HG02981 (cell line): Measurements from ENCODE around the gene SLC39A11.
"Not testable (repeated sequence)": the region's sequence is repeated elsewhere in the genome, so short reads cannot be mapped to it uniquely, and the experiment has no call there.

ENCODE experiments used
- ATAC-seq: cut with Tn5 transposase; IDR thresholded peaks from one replicate; pipeline ENCODE4 v1.9.1; 2021; ENCODE audit warnings: mild to moderate bottlenecking, moderate library complexity; ENCODE audit not compliant: unreplicated experiment

SLC39A11 gene, protein sequence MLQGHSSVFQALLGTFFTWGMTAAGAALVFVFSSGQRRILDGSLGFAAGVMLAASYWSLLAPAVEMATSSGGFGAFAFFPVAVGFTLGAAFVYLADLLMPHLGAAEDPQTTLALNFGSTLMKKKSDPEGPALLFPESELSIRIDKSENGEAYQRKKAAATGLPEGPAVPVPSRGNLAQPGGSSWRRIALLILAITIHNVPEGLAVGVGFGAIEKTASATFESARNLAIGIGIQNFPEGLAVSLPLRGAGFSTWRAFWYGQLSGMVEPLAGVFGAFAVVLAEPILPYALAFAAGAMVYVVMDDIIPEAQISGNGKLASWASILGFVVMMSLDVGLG

DNA sequence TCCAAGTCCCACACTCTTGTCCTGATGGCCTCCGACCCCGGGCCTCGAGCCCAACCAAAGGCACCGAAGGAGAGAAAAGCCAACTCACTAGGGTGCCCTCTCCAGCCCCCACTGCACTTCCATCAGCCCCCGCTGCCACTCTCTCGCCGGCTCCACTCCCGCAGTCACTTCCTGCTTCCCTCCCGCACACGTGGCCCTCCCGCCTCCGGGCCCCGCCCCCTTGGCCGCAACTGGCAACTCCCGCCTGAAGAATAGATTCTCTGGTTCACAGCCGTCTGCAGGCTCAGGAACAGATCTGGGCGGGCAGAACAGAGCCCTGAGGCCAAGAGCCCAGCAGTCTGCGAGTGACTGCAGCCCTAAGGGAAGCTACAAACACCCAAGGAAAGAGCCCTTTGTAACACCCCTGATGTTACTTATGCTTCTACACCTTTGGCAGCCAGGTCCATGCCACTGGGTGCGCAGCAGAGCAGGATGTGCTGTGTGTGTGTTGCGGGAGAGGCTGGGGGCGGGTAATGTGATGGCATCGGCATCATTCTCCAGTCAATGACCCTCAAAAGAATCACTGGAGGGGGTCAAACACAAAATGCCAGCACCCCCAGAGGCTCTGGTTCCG is at the start of gene SLC39A11:
Gene SLC39A11 (minus strand): TSS at position 166 of the 613 bp plus-strand sequence. CDS start 3,924 bp downstream, outside the sequence.
- peak; percentile 99 for ATAC-seq

DNA sequence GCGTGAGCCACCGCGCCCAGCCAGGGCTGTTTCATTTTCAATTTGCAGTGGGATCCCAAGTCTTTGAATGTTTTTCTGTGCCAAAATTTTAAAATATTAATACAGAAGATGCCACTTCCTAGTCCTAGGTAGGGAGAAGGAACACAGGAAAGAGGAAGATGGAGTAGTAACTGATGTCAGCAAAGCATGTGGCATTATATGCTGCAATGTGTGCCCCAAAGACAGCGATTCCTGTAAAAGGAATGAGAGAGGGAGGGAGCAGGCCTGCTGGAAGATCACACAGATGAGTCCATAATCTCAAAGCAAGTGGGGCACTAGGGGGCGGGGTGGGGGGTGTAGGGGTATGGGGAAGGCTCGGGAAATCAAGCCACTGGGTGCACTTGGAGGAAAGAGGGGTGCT is 48.9 kb upstream of the SLC39A11 start:
- no peak for ATAC-seq

DNA sequence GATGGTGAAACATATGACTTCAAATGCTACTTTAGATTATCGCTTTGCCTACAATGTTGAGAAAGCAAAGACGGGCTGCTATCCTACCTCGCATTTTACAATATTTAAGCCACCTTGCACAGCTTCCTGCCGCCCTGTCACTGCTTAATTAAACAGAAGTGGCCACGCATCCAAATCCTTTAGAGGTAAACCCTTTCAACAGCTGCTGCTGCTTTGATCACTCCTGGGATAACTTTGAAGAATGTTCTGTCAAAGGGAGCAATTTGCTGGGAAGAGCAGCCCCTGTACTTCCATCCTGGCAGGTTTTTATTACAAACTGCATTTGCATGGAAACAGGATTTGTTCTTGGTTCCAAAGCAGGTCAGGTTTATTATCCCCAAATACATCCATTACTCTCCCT is 48.1 kb upstream of the SLC39A11 start:
- ATAC-seq, result no peak

DNA sequence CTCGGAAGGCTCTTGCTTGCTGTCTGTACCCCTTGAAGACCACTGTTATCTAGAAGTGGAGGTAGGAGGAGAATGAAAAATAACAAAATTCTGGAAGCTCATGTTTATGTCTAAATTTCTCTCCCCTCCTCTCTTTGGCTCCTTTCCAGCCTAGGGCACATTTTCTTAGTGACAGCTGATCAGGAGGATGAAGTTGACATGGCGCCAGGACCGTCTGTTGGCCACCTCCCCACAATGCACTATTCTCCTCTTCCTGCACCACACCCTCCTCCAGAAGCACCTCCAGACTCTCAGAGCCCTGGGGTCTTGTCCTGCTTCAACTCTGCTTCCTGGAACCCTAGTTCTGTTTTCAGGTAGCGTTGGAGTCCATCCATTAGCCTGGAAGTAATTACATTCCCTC is 46.8 kb upstream of the SLC39A11 start:
- ATAC-seq, result no peak

DNA sequence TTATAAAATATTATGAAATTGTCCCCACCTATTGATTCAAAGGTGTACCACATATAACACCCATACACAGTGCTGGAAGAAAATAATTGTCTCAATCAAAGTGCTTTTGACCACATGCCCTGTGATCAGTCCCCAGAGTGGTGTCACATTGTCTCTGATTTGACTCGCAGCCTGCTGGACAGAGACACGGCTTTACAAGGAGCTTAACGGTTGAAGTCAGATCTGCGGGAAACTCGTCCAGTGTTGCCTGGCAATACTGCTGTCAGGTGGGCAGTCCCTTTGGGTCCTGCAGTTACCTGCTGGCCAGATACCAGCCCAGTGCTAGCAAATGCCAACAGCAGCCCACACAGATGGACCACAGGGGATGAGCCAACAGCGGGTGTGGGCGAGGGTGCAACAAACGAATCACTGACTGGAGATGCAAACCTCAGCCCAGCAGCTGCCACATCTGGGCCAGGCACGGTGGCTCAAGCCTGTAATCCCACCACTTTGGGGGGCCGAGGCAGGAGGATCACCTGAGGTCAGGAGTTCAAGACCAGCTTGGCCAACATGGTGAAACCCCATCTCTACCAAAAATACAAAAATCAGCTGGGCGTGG is 46.2 kb upstream of the SLC39A11 start:
- ATAC-seq, result no peak

DNA sequence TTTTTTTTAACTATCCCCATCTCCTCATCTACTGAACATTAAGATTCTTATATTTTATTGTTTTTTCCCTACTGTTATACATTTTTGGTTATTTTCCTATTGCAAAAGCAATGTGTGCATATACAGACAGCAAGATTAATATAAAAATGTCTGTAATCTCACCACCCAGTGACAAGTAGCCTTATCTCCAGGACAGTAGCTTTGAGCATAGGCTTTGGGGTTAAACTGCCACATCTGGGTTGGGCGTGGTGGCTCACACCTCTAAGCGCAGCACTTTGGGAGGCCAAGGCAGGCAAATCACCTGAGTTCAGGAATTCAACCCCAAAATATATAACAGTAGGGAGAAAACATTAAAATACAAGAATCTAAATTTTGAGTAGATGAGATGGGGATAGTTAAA is 44.9 kb upstream of the SLC39A11 start:
- ATAC-seq, result no peak

DNA sequence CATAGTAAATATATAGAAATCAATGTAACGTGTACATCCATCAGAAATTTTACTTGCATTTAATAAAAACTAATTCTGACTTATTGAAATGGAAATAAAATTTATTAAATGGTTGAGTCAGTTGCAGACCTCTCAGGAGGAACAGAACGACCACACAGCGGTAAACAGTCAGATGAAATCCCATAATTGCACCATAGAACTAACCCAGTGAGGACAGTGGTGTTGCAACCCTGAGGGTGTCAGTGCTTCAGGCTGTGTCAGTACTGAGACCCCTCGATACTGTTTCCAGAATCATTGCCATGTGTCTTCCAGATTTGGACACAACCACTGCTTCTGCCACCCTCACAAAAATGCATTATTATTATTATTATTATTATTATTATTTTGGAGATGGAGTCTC is 43.3 kb upstream of the SLC39A11 start:
- ATAC-seq, result no peak

DNA sequence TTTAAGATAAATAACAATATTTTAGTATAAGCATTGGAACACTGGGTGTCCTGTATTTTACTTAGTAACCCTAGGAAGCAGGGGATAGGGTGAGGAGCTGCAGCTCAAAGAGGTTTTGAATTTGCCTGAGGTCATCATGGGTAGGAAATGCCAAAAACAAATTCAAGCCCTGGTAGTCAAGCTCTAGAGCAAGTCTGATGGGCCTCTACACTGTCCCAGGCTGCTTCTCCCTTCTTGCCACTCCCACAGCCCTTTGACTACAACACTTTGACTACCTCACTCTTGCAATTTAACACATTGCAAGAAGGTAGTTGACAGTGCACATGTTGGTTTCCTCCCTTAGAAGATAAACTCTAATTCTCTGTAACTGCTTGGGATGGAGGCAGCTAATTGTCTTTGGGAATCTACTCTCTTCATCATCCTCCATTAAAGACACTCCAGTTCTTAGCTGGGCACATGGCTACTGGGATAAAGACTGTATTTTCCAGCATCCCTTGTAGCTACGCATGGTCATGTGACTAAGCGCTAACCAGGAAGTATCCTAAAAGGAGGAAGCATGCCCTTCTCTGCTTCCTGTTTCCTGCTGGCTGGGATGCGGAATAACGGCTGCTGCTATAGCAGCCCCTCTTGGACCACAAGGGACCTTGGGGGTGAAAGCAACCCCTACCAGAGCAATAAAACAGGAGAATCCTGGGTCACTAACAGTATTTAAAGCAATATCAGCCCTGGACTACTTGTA is 41.6 kb upstream of the SLC39A11 start:
- no peak for ATAC-seq

DNA sequence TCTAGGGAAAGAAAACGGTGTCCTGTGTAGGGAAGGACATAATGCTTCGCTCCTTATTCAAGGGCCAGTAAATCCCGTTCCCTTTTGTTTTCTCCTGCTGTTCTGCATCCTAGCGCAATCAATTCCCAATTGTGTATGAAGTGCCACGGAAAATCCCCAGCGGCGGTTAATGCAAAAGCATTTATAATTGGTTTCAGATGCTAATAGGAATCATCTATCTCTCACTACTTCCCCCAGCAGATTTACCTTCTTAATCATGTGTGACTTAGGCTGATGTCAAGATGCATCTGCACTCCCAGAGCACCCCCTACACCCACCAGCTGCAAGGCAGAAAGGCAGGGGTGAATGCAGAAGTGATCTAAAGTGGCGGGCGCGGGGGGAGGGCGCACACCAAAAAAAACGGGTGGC is 39.6 kb upstream of the SLC39A11 start:
- ATAC-seq, result no peak

DNA sequence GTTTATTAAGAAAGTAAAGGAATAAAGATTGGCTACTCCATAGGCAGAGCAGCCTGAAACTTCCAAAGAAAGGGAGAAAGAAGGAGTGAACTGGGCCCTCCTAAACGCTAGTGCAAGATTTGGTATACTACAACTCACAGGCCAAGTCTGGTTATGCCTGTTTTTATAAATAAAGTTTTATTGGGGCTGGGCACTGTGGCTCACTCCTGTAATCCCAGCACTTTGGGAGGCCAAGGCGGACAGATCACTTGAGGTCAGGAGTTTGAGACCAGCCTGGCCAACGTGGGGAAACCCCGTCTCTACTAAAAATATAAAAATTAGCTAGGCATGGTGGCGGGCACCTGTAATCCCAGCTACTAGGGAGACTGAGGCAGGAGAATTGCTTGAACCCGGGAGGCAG is 39.0 kb upstream of the SLC39A11 start:
- not testable (repeated sequence) for ATAC-seq

DNA sequence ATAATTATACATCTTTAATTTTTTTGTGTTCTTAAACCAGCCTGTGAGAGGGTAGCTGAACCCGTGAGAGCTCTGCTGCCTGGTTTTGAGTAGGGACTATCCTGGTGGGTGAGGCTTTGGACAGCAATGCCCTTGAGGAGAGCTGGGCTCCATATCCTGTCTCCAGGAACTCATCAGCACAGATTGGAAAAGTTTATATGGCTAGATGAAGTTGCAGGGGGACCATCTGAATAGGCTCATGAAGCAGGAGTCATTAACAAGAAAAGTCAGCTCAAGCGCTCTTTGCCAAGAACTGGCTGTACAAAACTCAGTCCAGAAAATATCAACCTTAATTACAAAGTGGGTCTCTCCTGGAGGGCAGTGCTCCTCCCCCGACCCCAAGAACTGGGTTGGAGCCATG is 38.5 kb upstream of the SLC39A11 start:
- ATAC-seq, result no peak

DNA sequence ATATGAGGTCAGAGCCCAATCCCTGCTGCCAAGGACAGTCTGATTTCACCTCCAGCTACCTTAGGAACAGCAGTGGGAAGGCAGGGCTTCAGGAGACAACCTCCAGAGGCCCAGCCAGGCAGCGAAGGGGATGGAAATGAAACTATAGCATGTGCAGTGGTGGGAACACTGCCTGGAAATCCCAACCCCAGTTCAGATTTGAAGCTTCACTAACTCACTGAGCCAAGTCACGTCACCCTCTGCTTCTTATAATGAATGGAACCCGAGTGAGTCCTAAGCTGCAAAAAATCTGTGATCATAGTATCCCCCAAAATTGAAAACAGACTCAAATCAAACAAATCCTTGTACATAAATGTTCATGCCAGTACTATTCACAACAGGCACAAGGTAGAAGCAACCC is 36.0 kb upstream of the SLC39A11 start:
- ATAC-seq, result no peak

DNA sequence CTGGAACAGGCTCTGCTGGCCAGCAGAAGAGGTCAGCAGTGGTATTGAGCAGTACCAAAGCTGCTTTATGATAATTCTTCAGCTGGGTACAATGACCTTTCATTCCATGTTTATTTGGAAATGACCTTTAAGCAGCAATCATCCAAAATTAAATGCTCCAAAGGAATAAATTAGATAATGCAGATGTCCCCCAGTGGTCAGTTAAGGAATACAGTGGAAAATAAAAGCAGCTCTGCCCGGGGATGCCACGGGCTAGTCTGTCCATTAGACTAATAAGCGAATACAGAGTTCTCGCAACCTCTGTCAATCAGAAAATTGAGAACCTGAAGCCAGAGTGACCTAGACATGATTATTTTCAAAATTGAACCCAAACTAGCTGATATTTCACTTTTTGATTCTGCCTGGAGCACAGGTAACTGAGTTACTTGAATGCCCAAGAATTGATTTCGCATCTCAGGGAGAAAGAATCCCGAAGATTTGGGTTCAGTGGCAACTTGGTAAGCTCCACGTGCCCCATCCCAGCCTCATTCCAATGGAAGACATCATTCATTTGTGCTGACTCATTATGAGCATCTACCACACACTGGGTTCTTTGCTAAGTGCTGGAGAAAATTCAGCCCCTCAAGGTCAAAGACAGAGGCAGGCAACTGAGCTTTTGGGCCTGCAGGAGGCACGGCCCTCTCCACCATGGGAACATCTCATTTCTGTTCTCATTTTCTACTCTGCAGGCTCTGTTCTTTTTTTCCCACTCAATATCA is 34.4 kb upstream of the SLC39A11 start:
- no peak for ATAC-seq

DNA sequence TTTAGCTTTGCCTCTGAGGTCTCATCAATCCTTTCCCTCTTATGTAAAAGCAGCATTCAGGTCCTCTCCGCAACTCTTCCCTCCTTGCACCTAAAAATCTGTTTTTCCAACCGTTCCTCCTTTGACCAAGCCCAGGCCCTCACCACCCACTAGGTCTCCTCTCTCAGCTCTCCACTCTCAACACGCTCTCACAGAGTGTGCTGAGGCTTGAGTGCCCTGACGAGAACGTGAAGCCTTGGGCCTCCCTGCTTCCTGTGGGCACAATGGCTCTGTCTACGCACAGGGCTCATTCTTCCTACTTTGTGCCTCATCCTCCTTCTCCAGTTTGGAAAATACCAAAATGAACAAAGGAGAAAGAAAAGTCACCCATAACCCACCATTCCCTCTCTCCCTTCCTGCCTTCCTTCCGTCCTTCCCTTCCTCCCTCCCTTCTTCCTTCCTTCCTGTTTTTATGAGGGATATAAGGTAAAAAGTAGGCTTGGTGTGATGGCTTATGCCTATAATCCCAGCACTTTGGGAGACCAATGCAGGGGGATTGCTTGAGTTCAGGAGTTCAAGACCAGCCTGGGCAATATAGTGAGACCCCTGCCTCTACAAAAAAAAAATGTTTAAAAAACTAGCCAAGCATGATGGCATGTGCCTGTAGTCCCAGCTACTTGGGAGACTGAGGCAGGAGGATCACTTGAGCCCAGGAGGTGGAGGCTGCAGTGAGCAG is 31.3 kb upstream of the SLC39A11 start:
- ATAC-seq, result no peak

DNA sequence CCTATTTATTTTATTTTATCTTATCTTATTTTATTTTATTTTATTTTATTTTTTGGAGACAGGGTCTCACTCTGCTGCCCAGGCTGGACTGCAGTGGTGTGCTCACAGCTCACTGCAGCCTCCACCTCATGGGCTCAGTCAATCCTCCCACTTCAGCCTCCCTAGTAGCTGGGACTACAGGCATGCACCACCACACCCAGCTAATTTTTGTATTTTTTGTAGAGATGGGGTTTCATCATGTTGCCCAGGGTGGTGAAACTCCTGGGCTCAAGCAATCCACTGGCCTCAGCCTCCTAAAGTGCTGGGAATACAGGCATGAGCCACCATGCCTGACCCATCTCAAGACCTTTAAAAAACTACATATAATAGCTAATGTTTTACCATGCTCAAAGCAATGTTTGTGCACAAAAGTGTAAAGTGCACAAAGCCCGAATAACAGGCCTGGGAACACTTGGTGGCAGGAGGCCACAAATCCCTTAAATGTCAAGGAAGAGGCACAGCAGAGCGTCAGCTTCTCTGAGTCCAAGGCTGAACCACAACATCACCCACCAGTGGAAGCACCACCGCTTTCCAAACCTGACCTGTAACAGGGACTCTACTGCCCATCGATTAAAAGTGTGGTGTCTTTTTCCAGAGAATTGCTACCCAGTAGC is 30.6 kb upstream of the SLC39A11 start:
- ATAC-seq, result no peak

DNA sequence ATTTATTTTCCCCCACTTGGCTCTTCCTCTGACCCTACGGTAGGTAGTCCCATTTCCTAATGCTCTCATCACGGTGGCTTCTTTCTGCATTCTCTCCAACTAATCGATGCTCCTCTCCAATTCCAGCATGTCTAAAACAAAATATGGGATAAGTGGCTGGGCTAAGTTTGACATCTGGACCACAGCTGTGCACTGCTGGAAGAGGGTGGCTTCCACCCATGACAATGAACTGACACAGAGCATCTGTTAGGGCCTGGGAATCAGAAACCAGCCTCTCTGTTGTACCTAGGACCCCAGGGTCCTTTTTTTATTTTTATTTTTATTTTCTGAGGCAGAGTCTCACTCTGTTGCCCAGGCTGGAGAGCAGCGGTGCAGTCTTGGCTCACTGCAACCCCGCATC is 29.0 kb upstream of the SLC39A11 start:
- no peak for ATAC-seq

DNA sequence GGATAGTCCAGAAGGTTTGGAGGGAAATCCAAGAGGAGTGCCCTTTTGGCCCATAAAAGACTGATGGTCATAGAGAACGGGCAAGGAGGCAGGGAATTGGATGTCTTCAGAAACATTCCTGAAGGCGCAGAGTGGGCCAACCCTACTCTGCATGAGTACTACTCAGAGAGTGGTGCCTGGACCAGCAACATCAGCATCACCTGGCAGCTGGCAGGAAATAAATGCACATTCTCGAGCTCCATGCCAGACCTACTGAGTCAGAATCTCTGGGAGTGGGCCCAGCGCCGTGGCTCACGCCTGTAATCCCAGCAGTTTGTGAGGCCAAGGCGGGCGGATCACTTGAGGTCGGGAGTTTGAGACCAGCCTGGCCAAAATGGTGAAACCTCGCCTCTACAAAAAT is 27.1 kb upstream of the SLC39A11 start:
- no peak for ATAC-seq

DNA sequence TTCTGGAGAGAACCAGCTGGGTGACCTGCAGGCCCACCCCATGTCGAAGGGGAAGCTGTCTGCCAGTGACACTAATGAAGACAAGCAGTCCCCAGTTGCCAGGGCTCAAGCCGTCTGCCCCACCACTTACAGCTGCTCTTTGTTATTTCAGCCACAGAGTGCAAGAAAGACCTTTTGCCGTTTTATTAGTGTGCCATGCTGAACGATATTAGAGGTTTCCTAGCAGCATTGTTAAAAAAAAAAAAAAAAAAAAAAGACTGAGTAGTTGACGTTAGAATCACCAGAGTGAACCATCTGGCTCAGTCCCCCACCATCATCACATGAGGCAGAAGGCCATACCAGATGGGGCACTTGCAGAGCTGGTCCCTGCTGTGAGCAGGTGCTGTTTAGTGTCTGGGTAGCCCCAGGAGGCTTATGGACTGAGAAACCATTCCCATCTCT is 26.5 kb upstream of the SLC39A11 start:
- ATAC-seq, result no peak

DNA sequence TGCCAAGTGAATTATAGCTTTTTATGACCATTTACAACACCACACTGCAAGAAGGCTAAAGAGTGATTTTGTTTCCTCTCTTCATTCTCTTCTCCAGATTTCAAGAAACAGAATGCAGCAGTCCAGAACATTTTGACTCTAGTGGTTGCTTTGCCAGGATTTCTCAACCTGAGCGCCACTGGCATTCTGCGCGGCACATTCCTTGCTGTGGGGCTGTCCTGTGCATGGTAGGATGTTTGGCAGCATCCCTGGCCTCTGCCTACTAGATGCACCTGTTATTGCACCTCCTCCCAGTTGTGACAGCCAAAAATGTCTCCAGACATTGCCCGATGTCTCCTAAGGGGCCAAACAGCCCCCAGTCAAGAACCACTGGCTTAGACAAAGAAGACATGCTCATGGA is 25.7 kb upstream of the SLC39A11 start:
- ATAC-seq, result no peak

DNA sequence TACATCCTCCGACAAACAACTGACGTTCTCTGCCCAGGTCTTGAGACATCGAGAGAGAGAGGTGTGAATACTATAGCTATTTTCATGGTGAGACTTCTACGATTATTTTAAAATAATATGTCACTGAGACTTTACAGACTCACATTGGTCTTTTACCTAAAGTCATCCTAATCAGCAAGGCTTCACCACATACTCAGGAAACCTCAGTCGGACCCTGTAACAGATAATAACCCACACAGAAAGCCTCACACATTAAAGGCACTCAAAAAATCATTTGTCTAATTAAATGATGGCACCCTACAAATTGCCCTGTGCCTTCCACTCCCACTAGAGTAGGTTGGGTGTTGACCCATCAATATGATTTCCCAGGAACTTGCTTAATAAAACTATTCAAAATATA is 19.8 kb upstream of the SLC39A11 start:
- no peak for ATAC-seq
